ENCODE measurements around the gene RSAD2. TPM values are rescaled to one million over a fixed set of nuclear protein-coding genes. Genes with fewer than 3 reads are reported as not detected.
A peak's percentile ranks its signal among the peaks of the same experiment; 100 is the strongest.
"Not testable (repeated sequence)": the region's sequence is repeated elsewhere in the genome, so short reads cannot be mapped to it uniquely, and the experiment has no call there.

Gene RSAD2
- total RNA-seq, 6 donors from 2014 or later: 8.4 to 20.0 (median 11.0) TPM

GRCh38 chr2:6896930-6897759 lies 19.6 kb downstream of the RSAD2 start:
- no peak for DNase-seq
- Histone ChIP-seq H3K4me3 (no peak overlapping the region), H3K4me1 (no peaks in the 10 kb centered on the region), H3K27ac (no peak overlapping the region), H3K9me3 (no peaks in the 10 kb centered on the region), H3K27me3 (no peaks in the 10 kb centered on the region), H3K36me3 (peaks cover 0 to 8% (median 2%) of the 10 kb centered on the region in 4 donors)
- TF ChIP-seq, protein P1, sequence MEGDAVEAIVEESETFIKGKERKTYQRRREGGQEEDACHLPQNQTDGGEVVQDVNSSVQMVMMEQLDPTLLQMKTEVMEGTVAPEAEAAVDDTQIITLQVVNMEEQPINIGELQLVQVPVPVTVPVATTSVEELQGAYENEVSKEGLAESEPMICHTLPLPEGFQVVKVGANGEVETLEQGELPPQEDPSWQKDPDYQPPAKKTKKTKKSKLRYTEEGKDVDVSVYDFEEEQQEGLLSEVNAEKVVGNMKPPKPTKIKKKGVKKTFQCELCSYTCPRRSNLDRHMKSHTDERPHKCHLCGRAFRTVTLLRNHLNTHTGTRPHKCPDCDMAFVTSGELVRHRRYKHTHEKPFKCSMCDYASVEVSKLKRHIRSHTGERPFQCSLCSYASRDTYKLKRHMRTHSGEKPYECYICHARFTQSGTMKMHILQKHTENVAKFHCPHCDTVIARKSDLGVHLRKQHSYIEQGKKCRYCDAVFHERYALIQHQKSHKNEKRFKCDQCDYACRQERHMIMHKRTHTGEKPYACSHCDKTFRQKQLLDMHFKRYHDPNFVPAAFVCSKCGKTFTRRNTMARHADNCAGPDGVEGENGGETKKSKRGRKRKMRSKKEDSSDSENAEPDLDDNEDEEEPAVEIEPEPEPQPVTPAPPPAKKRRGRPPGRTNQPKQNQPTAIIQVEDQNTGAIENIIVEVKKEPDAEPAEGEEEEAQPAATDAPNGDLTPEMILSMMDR (IDR thresholded peaks at IDR 0.05): peak; percentile 44 to 78 (median 62)
- no peak for TF ChIP-seq POLR2AphosphoS5 (IDR thresholded peaks at IDR 0.05)
- WGBS, 2 donors: 80% methylated on average over 5 of the region's 5 CpGs
- ATAC-seq (ENCODE audit: low FRiP score in 2 of 2): peak in 1 of 2 donors; percentile 70

DNA sequence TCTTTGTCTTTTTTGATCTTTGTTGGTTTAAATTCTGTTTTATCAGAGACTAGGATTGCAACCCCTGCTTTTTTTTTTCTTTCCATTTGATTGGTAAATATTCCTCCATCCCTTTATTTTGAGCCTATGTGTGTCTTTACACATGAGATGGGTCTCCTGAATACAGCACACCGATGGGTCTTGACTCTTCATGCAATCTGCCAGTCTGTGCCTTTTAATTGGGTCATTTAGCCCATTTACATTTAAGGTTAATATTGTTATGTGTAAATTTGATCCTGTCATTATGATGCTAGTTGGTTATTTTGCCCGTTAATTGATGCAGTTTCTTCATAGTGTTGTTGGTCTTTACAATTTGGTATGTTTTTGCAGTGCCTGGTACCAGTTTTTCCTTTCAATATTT lies 25.0 kb downstream of the RSAD2 start:
- not testable (repeated sequence) for ATAC-seq (ENCODE audit: low FRiP score in 2 of 2); H3K4me3 ChIP-seq; H3K27ac ChIP-seq; H3K4me1 ChIP-seq; H3K27me3 ChIP-seq; DNase-seq; H3K36me3 ChIP-seq; H3K9me3 ChIP-seq
- WGBS, 2 donors: 93 to 98% methylated on average over 2 of the region's 2 CpGs

DNA sequence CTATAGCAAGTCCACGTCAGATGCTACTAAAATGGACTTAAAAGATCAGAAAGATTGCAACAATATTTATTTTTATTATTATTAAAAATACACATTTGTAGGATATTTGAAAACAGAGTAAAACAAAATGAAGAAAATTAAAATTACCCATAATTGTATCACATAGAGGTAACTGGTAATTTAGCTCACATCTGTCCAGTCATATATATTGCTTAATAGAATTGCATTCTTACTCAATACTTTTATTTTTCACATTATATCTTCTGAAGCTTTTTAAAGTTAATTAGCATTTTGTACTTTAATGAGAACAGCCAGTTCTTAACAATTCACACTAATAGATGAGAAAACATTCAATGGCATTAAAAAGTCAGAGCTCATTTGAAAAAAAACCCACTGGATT lies 28.1 kb downstream of the RSAD2 start:
- no peaks in the 10 kb centered on the region for H3K4me1 ChIP-seq
- 90 to 100% methylated on average over 1 of the region's 1 CpG for WGBS, 2 donors
- no peak for TF ChIP-seq EP300 (IDR thresholded peaks at IDR 0.05)
- no peak for TF ChIP-seq POLR2A (IDR thresholded peaks at IDR 0.05)
- TF ChIP-seq, protein P1 (IDR thresholded peaks at IDR 0.05): no peak
- TF ChIP-seq POLR2AphosphoS5 (IDR thresholded peaks at IDR 0.05): no peak

DNA sequence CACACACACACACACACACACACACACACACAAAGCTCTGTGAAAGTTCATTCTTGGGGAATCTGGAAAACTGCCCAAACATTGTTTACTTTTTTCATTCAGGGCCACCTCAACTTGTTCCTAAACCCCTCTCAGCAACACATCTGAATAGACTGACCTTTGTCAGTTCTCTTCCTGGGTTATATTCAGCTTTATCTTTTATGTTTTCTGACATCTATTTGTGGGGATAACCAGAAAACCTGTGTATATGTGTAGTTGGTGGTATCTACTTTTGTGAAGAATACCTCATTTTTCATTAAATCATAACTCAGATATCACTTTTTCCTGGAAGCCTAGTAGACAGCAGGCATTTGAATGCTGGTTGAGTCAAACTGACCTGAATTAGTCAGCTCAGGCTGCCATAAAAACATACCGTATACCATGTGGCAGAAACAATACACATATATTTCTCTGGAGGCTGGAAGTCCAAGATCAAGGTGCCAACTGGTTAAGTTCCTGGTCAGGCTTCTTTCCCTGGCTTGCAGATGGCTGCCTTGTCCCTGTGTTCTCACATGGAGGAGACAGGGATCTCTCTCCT lies 28.7 kb downstream of the RSAD2 start:
- H3K27me3 ChIP-seq: no peaks in the 10 kb centered on the region
- no peak overlapping the region for H3K27ac ChIP-seq
- 81 to 89% methylated on average over 1 of the region's 1 CpG for WGBS, 2 donors
- no peak for DNase-seq
- ATAC-seq (ENCODE audit: low FRiP score in 2 of 2): no peak
- H3K4me1 ChIP-seq: no peaks in the 10 kb centered on the region
- no peaks in the 10 kb centered on the region for H3K36me3 ChIP-seq
- H3K9me3 ChIP-seq: no peaks in the 10 kb centered on the region
- no peak overlapping the region for H3K4me3 ChIP-seq
- TF ChIP-seq EP300 (IDR thresholded peaks at IDR 0.05) (no peak), POLR2AphosphoS5 (IDR thresholded peaks at IDR 0.05) (no peak), POLR2A (IDR thresholded peaks at IDR 0.05) (no peak)
- TF ChIP-seq, protein P1 (IDR thresholded peaks at IDR 0.05): no peak

More for the DNA sequence above, 28.1 kb downstream of the RSAD2 start:
- H3K27ac ChIP-seq: no peak overlapping the region
- no peak for ATAC-seq (ENCODE audit: low FRiP score in 2 of 2)
- H3K9me3 ChIP-seq: no peaks in the 10 kb centered on the region
- no peak for DNase-seq
- no peaks in the 10 kb centered on the region for H3K36me3 ChIP-seq
- H3K4me3 ChIP-seq: no peak overlapping the region
- H3K27me3 ChIP-seq: no peaks in the 10 kb centered on the region

DNA sequence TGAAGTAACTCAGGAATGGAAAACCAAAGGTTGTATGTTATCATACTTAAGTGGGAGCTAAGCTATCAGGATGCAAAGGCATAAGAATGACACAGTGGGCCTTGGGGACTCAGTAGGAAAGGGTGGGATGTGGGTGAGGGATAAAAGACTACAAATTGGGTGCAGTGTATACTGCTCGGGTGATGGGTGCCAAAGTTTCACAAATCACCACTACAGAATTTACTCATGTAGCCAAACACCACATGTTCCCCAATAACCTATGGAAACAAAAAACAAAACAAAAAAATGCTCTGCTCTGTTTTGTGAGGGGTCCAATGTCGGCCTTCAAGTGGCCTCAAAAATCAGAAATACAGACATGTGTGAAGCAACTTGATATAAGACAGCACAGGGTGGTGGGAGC lies 30.7 kb downstream of the RSAD2 start:
- no peak for ATAC-seq (ENCODE audit: low FRiP score in 2 of 2)
- no peaks in the 10 kb centered on the region for H3K36me3 ChIP-seq
- TF ChIP-seq POLR2AphosphoS5 (IDR thresholded peaks at IDR 0.05): no peak
- TF ChIP-seq, protein P1 (IDR thresholded peaks at IDR 0.05): no peak
- no peak for TF ChIP-seq POLR2A (IDR thresholded peaks at IDR 0.05)
- no peak for TF ChIP-seq EP300 (IDR thresholded peaks at IDR 0.05)
- H3K27me3 ChIP-seq: no peaks in the 10 kb centered on the region
- H3K4me3 ChIP-seq: no peak overlapping the region
- DNase-seq: no peak
- no peaks in the 10 kb centered on the region for H3K4me1 ChIP-seq
- no peak overlapping the region for H3K27ac ChIP-seq
- no peaks in the 10 kb centered on the region for H3K9me3 ChIP-seq
- WGBS, 2 donors: 85 to 98% methylated on average over 2 of the region's 2 CpGs
